MM.1S (cell line): Measurements from ENCODE around the gene BMF.

ENCODE experiments used
- DNase-seq: peaks from one replicate; pipeline ENCODE4 v3.0.0-alpha.2; 2015
- H2AFZ ChIP-seq: fragments of 300-600 bp; sonication (generic); 2 replicates; pipeline ENCODE4 v1.6.0; 2016; ENCODE audit warnings: antibody characterized with exemption, low read length
- H3F3A ChIP-seq: fragments of 300-600 bp; sonication (generic); 2 replicates; pipeline ENCODE4 v1.6.1; 2016; ENCODE audit warnings: mild to moderate bottlenecking, antibody characterized with exemption, low read length, moderate library complexity, mixed read lengths; ENCODE audit not compliant: insufficient read depth
- H3K27ac ChIP-seq: fragments of 300-600 bp; sonication (generic); 2 replicates; pipeline ENCODE4 v1.5.1; 2016; ENCODE audit warnings: mild to moderate bottlenecking, low read length
- H3K27me3 ChIP-seq: fragments of 300-600 bp; sonication (generic); replicated peaks from 2 replicates; pipeline ENCODE4 v1.6.0; 2016; ENCODE audit warnings: low read length; ENCODE audit not compliant: insufficient read depth
- H3K36me3 ChIP-seq: fragments of 300-600 bp; sonication (generic); replicated peaks from 2 replicates; pipeline ENCODE4 v1.6.1; 2016; ENCODE audit warnings: mild to moderate bottlenecking, low read length, mixed read lengths; ENCODE audit not compliant: insufficient read depth
- H3K4me1 ChIP-seq: fragments of 300-600 bp; sonication (generic); 2 replicates; pipeline ENCODE4 v1.6.1; 2016; ENCODE audit warnings: low read length, mixed read lengths
- H3K4me2 ChIP-seq: fragments of 300-600 bp; sonication (generic); 2 replicates; pipeline ENCODE4 v1.6.0; 2016; ENCODE audit warnings: low read depth, low read length
- H3K4me3 ChIP-seq: fragments of 300-600 bp; sonication (generic); 2 replicates; pipeline ENCODE4 v1.5.1; 2016; ENCODE audit warnings: low read length, mixed read lengths
- H3K79me2 ChIP-seq: fragments of 300-600 bp; sonication (generic); 2 replicates; pipeline ENCODE4 v1.6.1; 2016; ENCODE audit warnings: mixed run types, low read length, mixed read lengths
- H3K9ac ChIP-seq: fragments of 300-600 bp; sonication (generic); 2 replicates; pipeline ENCODE4 v1.6.1; 2016; ENCODE audit warnings: low read length, mixed read lengths
- H3K9me2 ChIP-seq: fragments of 300-600 bp; sonication (generic); replicated peaks from 2 replicates; pipeline ENCODE4 v1.6.1; 2016; ENCODE audit warnings: mild to moderate bottlenecking, low read length, mixed read lengths; ENCODE audit not compliant: insufficient read depth
- H3K9me3 ChIP-seq: fragments of 300-600 bp; sonication (generic); replicated peaks from 2 replicates; pipeline ENCODE4 v1.6.1; 2016; ENCODE audit warnings: mild to moderate bottlenecking, low read length, mixed read lengths; ENCODE audit not compliant: insufficient read depth
- H4K20me1 ChIP-seq: fragments of 300-600 bp; sonication (generic); 2 replicates; pipeline ENCODE4 v1.6.1; 2016; ENCODE audit warnings: mild to moderate bottlenecking, low read length, moderate library complexity, mixed read lengths; ENCODE audit not compliant: insufficient read depth
- EZH2 ChIP-seq: fragments of 300-600 bp; sonication (generic); optimal IDR thresholded peaks from 2 replicates; pipeline ENCODE3; 2017; ENCODE audit warnings: low read depth, mild to moderate bottlenecking, antibody characterized with exemption, low read length, mixed read lengths
- EZH2phosphoT487 ChIP-seq: fragments of 300-600 bp; sonication (generic); IDR thresholded peaks from 2 replicates; pipeline ENCODE4 v1.6.1; 2018; ENCODE audit warnings: antibody characterized with exemption, low read length
- TF ChIP-seq, protein P1 (sequence below): fragments of 300-600 bp; sonication (generic); IDR thresholded peaks from 2 replicates; pipeline ENCODE4 v1.5.1; 2016; ENCODE audit warnings: antibody characterized with exemption, low read length, mixed read lengths

The BMF gene

GRCh38 chr15:40069178-40070165 is 39.2 kb downstream of the BMF start:
- Histone ChIP-seq H3K9ac (no peak overlapping the region), H3K36me3 (no peaks in the 10 kb centered on the region), H3K4me3 (no peak overlapping the region), H3K27ac (no peak overlapping the region), H3K9me3 (no peaks in the 10 kb centered on the region), H3K79me2 (no peaks in the 10 kb centered on the region), H2AFZ (no peak overlapping the region), H3F3A (peaks cover 8% of the 10 kb centered on the region), H3K4me2 (no peak overlapping the region), H3K4me1 (peaks cover 15% of the 10 kb centered on the region), H3K9me2 (no peaks in the 10 kb centered on the region), H4K20me1 (no peaks in the 10 kb centered on the region), H3K27me3 (no peaks in the 10 kb centered on the region)
- no peak for DNase-seq
- TF ChIP-seq, protein P1, sequence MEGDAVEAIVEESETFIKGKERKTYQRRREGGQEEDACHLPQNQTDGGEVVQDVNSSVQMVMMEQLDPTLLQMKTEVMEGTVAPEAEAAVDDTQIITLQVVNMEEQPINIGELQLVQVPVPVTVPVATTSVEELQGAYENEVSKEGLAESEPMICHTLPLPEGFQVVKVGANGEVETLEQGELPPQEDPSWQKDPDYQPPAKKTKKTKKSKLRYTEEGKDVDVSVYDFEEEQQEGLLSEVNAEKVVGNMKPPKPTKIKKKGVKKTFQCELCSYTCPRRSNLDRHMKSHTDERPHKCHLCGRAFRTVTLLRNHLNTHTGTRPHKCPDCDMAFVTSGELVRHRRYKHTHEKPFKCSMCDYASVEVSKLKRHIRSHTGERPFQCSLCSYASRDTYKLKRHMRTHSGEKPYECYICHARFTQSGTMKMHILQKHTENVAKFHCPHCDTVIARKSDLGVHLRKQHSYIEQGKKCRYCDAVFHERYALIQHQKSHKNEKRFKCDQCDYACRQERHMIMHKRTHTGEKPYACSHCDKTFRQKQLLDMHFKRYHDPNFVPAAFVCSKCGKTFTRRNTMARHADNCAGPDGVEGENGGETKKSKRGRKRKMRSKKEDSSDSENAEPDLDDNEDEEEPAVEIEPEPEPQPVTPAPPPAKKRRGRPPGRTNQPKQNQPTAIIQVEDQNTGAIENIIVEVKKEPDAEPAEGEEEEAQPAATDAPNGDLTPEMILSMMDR: no peak
- TF ChIP-seq EZH2phosphoT487 (no peak), EZH2 (no peak)

GRCh38 chr15:40067921-40068624 is 40.6 kb downstream of the BMF start:
- H4K20me1 ChIP-seq: no peaks in the 10 kb centered on the region
- no peaks in the 10 kb centered on the region for H3K9me2 ChIP-seq
- H3K36me3 ChIP-seq: no peaks in the 10 kb centered on the region
- no peaks in the 10 kb centered on the region for H3K27me3 ChIP-seq
- no peak overlapping the region for H2AFZ ChIP-seq
- H3K9me3 ChIP-seq: no peaks in the 10 kb centered on the region
- TF ChIP-seq, protein P1: no peak
- TF ChIP-seq EZH2 (no peak), EZH2phosphoT487 (no peak)
- H3K27ac ChIP-seq: no peak overlapping the region
- H3K4me3 ChIP-seq: no peak overlapping the region
- no peak for DNase-seq
- H3K4me1 ChIP-seq: peaks cover 28% of the 10 kb centered on the region
- H3K4me2 ChIP-seq: no peak overlapping the region
- peaks cover 16% of the 10 kb centered on the region for H3F3A ChIP-seq
- H3K79me2 ChIP-seq: no peaks in the 10 kb centered on the region
- no peak overlapping the region for H3K9ac ChIP-seq

GRCh38 chr15:40066589-40066988 is 42.1 kb downstream of the BMF start:
- Histone ChIP-seq H3K4me1 (peaks cover 29% of the 10 kb centered on the region), H2AFZ (no peak overlapping the region), H3K27ac (no peak overlapping the region), H3K27me3 (no peaks in the 10 kb centered on the region), H3K4me3 (no peak overlapping the region), H3K36me3 (no peaks in the 10 kb centered on the region), H4K20me1 (no peaks in the 10 kb centered on the region), H3K79me2 (no peaks in the 10 kb centered on the region), H3K9me3 (no peaks in the 10 kb centered on the region), H3K9ac (no peak overlapping the region), H3K4me2 (no peak overlapping the region), H3F3A (peaks cover 16% of the 10 kb centered on the region), H3K9me2 (no peaks in the 10 kb centered on the region)
- TF ChIP-seq EZH2phosphoT487: no peak
- TF ChIP-seq, protein P1: no peak
- TF ChIP-seq EZH2: no peak
- no peak for DNase-seq
